SH-SY5Y (cell line): ENCODE measurements around the gene EXOSC3.

ENCODE experiments used
- GATA2 ChIP-seq: IDR thresholded peaks from 2 replicates; pipeline ENCODE4 v1.6.1; 2011; ENCODE audit warnings: mild to moderate bottlenecking, low read depth, low read length
- GATA3 ChIP-seq: IDR thresholded peaks from 2 replicates; pipeline ENCODE4 v1.6.1; 2011; ENCODE audit warnings: low read depth, mild to moderate bottlenecking, low read length, moderate library complexity

The EXOSC3 gene

GRCh38 chr9:37788332-37788731 is 3.5 kb upstream of the EXOSC3 start:
- TF ChIP-seq GATA2 (no peak), GATA3 (no peak)

DNA sequence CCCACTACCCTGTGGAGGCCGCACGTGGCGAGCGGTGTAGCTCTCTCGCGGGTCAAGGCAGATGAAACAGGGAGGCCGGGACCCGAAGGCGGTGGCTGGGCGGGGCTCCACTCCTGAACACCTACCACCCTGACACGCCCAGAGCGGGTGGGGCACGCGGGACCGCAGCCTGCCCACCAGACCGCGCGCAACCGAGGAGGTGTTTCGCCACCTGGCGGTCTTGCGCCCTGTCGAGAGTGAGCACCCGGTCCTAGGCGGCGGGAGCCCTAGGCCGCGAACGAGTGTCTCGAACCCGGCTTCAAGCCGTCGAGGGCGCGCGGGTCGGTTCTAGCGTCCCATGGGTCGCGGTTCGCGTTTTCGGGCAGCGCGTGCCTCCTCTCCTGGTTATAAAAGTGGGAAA is 2.2 kb upstream of the EXOSC3 start:
- TF ChIP-seq GATA2 (no peak), GATA3 (no peak)

- TF ChIP-seq GATA3, result no peak
- TF ChIP-seq GATA2, result no peak
Measured at GRCh38 chr9:37784291-37784615, 611 bp downstream of the EXOSC3 start.

GRCh38 chr9:37778534-37778933 is 6.3 kb downstream of the EXOSC3 start:
- TF ChIP-seq GATA2 (no peak), GATA3 (no peak)

GRCh38 chr9:37776328-37776727 is 8.5 kb downstream of the EXOSC3 start:
- no peak for TF ChIP-seq GATA2
- TF ChIP-seq GATA3, result no peak

GRCh38 chr9:37775216-37775919 is 9.5 kb downstream of the EXOSC3 start:
- TF ChIP-seq GATA3 (no peak), GATA2 (no peak)

- no peak for TF ChIP-seq GATA2
- TF ChIP-seq GATA3, result no peak
Measured at GRCh38 chr9:37769995-37770394, 14.9 kb downstream of the EXOSC3 start.

DNA sequence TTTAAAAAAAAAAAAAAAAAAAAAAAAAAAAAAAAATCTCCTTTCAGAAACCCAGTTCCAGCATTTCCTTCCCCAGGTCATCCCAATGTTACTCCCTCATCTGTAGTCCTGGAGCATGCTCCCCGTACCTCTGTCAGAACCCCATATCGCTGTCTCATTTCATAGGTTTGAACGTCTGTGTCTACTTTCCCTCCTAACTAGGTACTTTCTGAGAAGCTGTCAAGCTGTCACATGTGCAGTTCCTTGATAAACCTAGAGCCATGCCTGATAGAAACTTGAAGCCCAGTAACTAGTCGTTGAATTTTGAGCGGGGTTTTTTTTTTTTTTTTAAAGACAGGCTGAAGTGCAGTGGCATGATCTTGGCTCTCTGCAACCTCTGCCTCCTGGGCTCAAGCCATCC is 15.6 kb downstream of the EXOSC3 start:
- TF ChIP-seq GATA3 (no peak), GATA2 (no peak)

DNA sequence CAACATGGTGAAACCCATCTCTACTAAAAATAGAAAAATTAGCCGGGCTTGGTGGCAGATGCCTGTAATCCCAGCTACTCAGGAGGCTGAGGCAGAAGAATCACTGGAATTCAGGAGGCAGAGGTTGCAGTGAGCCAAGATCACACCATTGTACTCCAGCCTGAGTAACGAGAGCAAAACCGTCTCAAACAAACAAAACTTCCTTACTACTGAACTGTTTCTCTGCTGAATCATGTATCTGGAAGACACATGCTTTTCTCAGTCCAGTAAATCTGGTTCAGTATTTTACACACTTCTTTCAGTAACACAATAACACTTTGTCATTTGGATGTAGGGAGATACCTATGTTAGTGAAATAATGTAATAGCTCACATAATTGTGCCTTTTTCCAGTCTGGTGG is 23.4 kb downstream of the EXOSC3 start:
- TF ChIP-seq GATA2, result no peak
- TF ChIP-seq GATA3, result no peak

DNA sequence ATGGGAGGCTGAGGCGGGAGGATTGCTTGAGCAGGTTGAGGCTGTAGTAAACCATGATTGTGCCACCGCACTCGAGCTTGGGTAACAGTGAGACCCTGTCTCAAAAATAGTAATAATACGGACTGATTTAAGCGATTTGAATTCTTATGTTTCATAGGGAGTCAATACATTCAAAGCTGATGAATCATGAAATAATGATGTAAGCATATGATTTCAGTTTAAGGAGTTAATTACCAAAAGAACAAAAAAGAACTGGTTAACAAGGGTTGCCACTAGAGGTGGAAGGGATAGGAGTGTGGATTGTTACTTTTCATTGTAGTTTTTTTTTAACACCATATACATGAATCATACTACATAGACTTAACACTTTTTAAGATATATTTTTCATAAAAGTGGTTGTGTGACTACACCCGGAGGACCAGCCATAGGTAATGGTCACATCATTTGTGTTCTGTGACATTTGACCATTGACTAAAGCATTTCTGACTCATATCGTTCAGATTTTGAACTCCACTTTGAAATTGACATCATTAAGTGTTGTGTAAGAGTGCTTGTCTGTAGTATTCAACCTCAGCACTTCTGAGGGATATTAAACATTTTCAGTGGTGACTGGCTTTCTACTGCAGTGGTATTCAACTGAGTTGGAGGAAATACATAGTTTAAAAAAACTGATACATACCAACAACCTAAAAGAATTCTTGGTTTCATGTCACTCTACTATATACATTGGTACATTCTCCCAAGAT is 24.3 kb downstream of the EXOSC3 start:
- TF ChIP-seq GATA3 (no peak), GATA2 (no peak)

- TF ChIP-seq GATA3, result no peak
- TF ChIP-seq GATA2, result no peak
Measured at GRCh38 chr9:37758747-37759146, 26.1 kb downstream of the EXOSC3 start.

GRCh38 chr9:37753489-37754190 is 31.2 kb downstream of the EXOSC3 start, which contains the start of gene TRMT10B:
TSS of gene TRMT10B (plus strand) at chr9:37753805. CDS start at chr9:37761932, 8,127 bp downstream.
- TF ChIP-seq GATA2, result no peak
- no peak for TF ChIP-seq GATA3

GRCh38 chr9:37752642-37753488 is 32.0 kb downstream of the EXOSC3 start:
- TF ChIP-seq GATA2 (no peak), GATA3 (no peak)

DNA sequence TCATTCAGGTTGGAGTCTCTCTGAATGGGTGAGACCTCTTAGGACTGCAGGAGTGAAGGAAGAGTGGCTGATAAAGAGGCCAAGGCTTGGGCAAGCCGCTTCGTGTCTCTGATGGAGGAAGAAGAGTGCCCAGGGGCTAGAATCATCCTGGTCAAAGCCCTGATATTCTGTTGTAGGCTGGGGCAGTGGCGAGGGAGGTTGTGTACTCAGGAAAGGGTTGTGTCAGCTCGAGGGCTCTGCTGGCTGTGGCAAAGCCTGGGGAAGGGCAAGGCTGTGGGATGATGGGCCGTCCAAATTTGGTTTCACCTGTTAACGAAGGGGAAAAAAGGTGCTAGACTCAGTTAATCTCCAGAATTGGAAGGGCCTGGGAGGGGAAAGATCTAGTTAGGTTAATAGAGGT is 33.7 kb downstream of the EXOSC3 start:
- TF ChIP-seq GATA3, result no peak
- no peak for TF ChIP-seq GATA2
